ENCODE results near the gene MAP7D1.
"Not testable (repeated sequence)": the region's sequence is repeated elsewhere in the genome, so short reads cannot be mapped to it uniquely, and the experiment has no call there.

MAP7D1 gene

DNA sequence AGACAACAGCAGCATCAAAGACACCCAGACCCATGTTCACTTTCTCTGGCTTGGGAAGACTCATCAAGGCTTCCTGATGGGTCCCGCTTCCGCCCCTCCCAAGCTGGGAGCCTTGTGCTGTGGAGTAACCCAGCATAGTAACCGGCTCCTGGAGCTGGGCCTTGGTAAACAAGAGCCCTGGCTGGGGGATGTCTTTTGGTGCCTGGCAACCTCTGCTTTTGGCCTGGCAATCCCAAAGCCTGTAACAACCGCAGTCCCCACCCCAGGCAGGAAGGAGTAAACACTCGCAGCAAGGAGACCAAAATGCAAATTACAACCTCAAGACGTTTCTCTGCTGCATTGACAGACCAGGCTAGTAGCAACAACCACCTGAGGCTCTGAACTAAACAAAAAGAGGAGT is 51.4 kb downstream of the MAP7D1 start:
- no peak for DNase-seq

DNA sequence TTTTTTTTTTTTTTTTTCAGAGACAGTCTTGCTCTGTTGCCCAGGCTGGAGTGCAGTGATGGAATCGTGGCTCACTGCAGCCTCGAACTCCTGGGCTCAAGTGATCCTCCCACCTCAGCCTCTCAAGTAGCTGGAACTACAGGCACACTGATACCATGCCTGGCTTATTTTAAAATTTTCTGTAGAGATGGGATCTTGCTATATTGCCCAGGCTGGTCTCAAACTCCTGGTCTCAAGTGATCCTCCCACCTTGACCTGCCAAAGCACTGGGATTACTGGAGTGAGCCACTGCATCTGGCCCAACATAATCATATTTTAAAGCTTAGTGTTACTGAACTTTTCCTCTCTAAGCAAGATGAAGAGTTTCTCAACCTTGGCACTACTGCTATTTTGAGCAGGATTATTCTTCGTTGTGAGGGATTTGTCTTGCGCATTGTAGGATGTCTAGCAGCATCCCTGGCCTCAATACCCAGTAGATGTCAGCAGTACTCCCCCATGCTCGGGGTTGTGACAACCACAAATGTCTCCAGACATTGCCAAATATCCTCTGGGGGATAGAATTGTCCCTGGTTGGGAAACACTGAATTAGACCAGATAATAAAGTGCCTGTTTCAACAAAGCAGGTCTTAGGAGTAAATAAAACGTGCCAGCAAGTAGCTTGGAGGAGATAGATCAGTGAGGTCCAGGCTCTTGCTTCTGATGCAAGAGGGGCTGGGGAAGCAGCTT is 53.2 kb downstream of the MAP7D1 start:
- no peak for DNase-seq

DNA sequence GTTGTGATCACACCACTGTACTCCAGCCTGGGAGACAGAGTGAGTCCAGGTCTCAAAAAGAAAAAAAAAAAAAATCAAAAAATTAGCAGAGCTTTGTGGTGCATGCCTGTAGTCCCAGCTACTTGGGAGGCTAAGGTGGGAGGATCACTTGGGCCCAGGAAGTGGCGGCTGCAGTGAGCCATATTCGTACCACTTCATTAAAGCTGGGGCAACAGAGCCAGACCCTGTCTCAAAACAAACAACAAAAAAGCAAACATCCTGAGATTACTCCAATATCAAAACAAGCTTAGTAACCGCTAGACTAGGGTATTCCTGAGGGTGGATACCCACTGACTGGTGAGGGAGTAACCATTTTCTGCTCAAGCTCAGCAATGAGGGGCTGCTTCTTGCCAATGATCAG is 55.3 kb downstream of the MAP7D1 start:
- DNase-seq, result no peak

DNA sequence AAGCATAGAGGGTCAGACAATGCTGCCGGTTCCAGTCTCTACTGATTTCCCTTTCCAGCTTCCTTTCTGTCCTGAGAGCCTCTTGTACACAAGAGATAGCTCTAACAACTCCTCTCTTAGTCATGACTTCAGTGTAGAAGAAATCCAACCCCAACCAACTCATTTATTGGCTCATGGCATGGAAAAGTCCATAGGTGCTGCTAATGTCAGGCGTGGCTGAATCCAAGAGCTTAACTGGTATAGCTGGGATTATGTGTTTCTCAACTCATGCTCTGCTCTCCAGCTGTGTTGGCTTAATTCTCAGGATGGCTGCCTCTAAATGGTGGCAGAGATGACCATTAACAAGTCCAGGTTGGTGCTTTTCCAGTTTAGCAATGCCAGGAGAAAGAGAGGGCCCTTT is 55.9 kb downstream of the MAP7D1 start:
- DNase-seq, result no peak

DNA sequence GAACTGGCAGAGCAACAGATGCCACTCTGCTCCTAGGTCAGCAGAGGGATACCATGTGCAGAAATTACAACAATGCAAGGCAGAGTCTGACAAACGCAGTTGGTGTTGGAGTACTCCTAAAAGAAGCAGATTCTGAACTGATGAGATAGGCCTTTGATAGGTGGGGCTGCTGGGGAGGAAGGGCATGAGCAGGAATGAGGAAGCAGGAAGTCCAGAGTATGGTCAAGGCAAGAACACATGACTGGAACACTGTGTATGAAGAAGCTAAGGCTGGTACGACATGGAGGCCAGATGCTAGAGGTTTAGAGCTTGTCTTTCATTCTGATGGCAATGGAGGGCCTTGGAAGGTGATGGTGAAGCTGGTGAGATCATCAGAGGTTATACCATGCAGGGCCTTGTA is 56.8 kb downstream of the MAP7D1 start:
- DNase-seq, result peak; percentile 33

DNA sequence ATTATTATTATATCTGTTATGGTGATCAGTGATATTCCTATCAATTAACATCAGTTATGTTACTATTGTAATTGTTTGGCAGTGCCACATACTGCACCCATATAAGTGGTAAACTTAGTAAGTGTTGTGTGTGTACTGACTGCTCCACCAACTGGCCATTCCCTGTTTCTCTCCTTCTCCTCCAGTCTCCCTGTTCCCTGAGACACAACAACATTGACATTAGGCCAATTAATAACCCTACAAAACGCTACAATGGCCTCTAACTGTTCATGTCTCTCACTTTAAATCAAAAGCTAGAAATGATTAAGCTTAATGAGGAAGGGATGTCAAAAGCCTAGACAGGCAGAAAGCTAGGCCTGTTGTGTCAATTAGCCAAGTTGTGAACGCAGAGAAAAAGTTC is 61.7 kb downstream of the MAP7D1 start:
- no peak for DNase-seq

DNA sequence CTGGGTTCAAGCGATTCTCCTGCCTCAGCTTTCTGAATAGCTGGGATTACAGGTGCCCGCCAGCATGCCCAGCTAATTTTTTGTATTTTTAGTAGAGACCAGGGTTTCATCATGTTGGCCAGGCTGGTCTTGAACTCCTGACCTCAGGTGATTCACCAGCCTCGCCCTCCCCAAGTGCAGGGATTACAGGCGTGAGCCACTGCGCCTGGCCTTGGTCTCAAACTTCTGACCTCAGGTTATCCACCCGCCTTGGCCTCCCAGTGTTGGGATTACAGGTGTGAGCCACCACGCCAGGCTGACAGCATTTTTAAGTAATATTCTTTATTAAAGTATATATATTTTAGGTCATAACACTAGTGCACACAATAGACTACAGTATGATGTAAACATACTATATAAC is 65.9 kb downstream of the MAP7D1 start:
- DNase-seq, result not testable (repeated sequence)

DNA sequence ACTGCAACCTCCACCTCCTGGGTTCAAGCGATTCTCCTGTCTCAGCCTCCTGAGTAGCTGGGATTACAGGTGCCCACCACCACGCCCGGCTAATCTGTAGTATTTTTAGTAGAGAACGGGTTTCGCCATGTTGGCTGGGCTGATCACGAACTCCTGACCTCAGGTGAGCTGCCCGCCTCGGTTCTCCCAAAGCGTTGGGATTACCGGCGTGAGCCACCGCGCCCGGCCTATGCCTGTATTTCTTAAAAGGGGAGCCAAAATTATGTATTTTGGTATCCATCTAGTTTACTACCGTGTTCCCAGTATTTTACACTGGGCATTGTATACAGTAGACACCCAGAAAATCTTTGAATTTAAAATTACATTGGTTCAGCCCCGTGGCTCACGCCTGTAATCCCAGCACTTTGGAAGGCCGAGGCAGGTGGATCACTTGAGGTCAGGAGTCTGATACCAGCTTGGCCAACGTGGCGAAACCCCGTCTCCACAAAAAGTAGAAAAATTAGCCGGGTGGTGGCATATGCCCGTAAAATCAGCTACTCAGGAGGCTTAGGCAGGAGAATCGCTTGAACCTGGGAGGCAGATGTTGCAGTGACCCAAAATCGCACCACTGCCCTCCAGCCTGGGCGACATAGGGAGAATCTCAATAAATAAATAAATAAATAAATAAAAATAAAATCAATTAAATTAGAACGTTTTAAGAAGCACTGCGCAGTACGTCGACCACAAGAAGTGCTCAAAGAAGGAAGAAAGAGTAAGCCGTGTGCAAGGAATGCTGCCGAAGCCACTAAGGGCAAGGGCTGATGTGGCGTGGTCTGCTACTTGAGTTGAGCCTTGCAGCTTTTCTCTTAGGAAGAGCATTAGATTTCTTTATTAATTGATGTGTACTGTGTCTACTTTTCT is 66.8 kb downstream of the MAP7D1 start:
- no peak for DNase-seq

DNA sequence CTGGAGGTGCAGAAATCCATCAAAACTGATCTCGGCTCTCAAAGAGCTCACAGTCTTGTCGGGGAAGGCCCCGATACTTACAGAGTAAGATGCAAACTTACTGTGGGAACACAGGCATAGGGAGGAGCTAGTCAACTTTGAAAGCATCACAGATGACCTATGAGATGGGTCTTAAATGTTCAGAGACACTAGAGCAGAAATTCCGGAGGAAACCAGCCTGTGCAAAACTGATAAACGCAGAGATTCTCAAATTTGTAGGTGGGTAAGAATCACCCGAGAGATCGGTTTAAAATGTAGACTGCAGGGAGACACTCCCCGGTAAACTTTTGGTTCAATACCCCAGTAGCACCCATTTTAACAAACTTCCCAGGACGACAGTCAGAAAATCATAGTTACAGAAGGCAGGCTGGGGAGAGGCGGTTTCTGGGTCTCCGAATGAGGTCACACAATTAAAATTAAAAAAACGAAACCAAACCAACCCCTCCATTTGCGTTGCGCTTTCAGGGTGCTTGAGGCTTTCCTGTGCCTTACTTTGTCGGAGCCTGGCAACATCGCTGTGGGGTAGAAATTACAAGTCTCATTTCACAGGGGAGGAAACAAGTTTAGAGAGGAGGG is 67.5 kb downstream of the MAP7D1 start:
- DNase-seq, result no peak

DNA sequence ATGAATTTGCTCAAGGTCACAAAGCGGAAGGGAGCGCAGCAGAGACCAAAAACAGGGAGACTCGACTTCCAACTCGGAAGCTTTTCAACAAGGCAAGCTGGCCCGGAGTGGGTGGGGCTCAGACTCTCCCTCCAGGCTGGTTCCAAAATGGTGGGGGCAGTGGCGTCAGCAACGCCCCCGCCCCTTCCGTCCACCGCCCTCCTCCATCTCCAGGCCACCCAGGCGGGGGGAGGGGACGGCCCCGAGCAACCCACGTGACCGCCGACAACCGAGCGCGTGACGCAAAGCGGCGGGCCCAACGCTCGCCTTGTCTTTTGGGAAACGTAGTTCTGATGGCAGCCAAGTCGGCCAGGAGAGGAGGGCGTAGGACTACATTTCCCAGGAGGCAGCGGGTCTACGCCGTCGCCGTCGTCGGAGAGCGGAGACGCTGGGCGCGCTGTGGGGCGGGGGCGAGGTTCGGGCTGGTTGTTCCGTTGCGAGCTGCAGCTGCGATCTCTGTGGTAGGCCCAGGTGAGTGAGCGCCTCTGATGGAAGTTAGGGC is 68.1 kb downstream of the MAP7D1 start, which contains the start of gene THRAP3:
TSS of gene THRAP3 (plus strand) at position 448 of the 541 bp plus-strand sequence. CDS start 58,121 bp downstream, outside the sequence.
- peak; percentile 99 for DNase-seq

DNA sequence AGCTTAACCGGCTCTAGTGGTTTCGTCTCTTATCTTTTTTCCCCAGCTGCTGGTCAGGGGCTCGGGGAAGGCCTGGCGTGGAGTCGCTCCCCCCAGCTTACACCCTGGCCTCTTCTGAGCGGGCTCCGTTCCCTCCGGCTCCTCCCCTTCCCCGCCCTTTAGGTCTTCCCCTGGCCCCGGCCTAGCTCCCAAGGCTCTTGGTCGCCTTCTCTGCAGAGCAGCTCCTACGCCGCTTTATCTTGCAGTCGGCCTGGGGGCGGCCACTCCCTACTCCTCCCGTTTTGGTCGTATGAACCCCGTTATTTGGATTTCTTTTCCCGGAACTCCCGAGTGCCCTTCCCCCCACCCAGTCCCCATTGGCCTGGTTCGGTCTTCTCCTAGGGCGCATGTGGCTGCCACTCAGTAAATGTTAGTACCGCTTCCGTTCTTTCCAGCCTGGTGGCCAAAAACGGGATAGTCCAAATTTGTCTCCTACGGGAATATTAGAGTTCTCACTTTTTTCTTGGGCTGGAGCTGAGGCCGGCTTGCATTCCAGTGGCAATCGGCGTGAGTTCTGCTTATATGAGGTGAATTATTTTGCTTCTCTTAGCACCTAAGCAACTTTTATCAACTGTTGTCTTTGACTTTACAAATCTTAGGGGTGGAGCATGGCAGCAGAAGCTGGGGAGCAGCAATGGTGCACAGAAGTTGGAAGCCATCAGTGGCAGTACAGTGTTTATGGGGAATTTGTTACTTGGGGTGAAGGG is 68.8 kb downstream of the MAP7D1 start:
- peak; percentile 75 for DNase-seq

DNA sequence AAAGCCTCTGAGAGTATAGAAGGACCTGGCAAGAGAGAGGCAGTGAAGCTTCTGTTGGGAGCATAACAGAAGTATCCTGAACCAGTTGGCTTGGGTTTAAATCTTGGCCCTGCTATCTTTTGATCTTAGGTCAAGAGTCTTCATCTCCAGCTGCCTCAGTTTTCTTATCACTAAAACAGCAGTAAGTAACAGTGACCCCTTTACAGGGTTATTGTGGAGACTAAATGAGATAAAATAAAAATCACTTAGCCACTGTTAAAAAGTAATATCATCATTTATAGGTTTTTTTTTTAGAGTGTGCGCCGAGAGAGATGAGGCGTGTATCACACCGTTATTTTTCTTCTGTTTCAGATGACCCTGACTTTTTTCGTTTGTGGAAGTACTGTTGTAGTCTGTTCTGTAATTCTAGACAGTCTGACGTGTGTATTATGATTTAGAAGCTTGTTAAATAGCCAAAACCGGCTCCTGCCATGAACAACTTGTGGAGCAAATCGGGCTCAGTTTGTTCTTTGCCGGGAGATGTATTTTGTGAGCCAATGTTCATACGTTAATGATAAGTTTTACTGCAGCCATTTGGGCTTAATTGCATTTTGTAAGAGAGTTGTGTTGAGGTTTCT is 69.4 kb downstream of the MAP7D1 start:
- no peak for DNase-seq

DNA sequence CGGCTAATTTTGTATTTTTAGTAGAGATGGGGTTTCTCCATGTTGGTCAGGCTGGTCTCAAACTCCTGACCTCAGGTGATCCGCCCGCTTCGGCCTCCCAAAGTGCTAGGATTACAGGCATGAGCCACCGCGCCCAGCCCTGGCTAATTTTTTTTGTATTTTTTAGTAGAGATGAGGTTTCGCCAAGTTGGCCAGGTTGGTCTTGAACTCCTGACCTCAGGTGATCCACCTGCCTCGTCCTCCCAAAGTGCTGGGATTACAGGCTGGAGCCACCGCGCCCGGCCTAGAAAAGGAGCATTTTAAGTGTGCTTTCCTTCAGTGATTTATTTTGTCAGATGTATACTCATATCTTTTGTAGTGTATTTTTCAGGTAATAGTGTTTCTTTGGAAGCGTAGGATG is 74.3 kb downstream of the MAP7D1 start:
- not testable (repeated sequence) for DNase-seq

Data from NCI-H226 (cell line).